GM21576 (cell line): ENCODE measurements around the gene CHI3L1.
"Not testable (repeated sequence)": the region's sequence is repeated elsewhere in the genome, so short reads cannot be mapped to it uniquely, and the experiment has no call there.

Experiments
- ATAC-seq: cut with Tn5 transposase; IDR thresholded peaks from one replicate; pipeline ENCODE4 v1.9.1; 2021; ENCODE audit warnings: mild to moderate bottlenecking, moderate library complexity; ENCODE audit not compliant: unreplicated experiment

CHI3L1 gene

DNA sequence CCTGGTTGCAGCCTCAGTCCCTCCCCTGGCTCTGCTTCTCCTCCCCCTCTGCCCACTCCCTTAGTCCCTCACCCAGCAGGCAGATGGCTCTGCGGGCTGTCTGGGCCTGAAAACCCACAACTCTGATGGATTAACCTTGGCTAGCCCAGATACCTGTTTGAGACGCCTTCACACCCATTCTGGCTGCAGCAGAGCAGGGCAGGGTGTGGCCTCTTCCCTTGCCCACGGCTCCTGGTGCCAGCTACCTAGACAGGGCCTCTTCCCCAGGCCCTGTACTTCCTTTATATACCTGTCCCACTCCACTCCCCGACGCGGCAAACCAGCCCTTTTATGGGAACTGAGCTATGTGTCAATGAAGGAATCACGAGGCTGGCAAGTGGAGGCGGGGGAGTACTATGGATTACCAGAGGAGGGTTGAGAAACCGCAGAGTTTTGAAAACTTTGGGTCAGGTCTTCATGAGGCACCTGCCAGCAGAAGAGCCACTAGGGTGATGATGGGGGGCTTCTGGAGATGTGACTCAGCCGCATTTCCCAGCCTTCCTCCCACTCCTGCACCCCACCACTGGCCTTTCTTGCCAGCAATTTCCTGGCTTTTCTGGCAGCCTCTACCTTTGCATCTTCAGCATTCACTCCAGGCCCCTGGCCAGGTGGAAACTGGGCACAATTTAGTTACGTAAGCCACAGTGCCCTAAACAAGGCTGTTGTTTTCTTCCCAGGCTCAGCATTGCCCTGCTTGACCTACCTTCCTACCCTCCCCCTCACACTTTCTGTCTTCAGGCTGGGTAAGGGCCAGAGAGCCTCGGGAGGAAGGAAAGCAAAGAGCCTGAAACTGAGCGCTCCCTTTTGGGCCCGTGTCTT lies at the start of gene CHI3L1:
Gene CHI3L1, minus strand, starts transcription at position 259 of the 858 bp plus-strand sequence. Its CDS starts 81 bp downstream, at position 178.
- no peak for ATAC-seq

DNA sequence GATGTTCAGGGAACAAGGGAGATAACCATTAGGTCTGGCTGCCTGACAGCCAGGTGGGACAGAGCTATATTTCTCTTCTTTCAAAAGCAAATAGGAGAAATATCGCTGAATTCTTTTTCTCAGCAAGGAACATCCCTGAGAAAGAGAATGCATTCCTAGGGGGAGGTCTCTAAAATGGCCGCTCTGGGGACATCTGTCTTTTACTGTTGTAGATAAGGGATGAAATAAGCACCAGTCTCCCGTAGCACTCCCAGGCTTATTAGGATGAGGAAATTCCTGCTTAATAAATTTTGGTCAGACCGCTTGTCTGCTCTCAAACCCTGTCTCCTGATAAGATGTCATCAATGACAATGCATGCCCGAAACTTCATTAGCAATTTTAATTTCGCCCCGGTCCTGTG lies 48.4 kb upstream of the CHI3L1 start:
- ATAC-seq = not testable (repeated sequence)

DNA sequence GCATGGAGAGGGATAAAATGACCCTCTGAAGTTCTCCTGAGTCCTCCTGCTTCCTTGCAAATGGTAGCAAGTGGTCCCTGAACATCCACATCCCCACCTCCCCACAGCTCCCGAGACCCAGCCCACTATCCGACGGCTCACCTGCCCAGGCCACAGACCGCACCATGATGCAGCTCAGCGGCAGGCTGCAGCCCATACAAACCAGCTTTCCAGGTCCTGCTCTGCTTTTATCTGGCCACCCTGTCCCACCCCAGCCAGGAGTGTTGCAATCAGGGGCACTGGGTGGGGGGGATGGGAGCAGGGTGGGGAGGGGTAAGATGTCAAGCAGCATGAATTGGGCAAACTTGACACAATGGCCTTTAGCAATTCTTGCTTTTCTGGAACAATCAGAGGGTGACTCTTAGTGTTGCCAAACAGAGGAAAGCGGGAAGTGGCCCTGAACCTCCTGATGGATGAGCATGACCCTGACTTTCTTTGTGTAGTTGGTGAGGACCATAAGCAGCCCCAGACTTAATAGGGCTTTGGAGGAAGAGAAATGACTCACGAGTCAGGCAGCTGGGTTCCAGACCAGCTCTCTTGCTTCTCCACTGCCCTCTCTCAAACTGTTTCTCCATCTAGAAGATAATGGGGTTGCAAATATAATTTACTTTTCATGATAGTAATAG lies 43.1 kb upstream of the CHI3L1 start, which contains the start of gene CHIT1:
Gene CHIT1, minus strand, starts transcription at position 203 of the 665 bp plus-strand sequence. Its CDS starts 37 bp downstream, at position 166.
- no peak for ATAC-seq

DNA sequence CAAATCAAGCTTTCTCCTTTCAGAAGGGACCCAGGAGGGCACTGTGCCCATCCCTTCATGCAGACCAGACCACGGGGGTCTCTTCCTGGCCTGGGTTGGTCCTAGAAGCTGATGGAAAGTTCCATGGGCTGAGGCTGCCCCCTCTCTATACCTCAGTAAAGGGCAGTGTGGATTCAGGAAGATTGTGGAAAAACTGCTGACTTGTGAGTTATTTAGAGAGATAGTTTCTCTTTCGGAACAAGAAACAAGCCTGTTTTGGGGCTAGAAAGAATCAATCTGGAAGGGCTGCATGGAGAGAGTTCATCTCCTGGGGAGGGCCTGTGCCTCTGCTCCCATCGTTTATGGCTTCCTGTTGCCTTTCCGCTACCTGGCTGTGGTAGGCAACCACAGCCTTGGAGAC lies 42.2 kb upstream of the CHI3L1 start:
- no peak for ATAC-seq

DNA sequence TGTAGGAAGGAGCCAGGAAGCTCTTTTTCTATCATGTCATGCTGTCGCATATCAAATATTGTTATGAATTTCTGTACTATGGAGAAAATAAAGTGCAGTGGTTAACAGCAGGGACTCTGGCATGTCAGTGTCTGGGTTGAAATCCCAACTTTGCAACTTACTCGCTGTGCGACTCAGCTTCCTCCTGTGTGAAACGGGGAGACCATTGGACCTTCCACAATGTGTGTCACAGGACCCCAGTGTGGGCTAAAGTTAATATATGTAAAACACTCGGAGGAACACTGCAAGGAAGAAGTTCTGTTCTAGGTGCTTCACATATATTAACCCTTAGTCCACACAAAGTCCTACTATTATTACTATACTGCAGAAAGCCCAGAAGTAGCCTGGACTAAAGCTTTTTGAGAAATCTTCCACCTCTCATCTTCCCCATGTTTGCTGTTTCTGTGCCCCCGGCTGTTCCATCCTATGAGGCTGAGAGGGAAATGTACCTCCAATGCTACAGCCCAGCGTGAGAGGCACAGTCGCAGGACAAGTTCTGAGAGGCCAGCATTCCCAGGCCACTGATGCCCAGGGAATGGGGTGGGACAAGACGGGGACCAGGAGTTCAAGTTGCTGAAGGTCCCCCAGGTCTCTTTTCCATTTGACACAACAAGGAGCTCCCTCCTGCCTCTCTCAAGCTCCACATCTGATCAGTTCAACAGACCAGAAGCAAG lies 41.0 kb upstream of the CHI3L1 start:
- no peak for ATAC-seq

DNA sequence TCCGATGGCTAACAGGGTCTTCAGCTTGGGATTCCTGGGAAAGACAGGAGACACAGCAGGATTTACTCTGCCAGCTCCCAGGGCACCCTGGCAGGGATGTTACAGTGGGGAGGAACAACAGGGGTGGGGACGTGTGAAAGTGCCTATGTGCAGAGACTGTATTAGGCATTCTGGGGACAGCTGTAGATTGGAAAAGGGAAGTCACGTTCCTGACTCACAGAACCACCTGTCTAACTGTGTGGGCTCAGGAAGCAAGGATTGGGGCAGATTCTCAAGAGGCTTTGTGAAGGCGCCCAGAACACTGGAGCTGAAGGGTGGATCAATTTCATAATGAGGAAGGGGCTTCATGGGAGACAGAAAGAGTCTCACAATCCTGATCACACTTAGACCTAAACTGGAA lies 38.6 kb upstream of the CHI3L1 start:
- ATAC-seq = no peak

DNA sequence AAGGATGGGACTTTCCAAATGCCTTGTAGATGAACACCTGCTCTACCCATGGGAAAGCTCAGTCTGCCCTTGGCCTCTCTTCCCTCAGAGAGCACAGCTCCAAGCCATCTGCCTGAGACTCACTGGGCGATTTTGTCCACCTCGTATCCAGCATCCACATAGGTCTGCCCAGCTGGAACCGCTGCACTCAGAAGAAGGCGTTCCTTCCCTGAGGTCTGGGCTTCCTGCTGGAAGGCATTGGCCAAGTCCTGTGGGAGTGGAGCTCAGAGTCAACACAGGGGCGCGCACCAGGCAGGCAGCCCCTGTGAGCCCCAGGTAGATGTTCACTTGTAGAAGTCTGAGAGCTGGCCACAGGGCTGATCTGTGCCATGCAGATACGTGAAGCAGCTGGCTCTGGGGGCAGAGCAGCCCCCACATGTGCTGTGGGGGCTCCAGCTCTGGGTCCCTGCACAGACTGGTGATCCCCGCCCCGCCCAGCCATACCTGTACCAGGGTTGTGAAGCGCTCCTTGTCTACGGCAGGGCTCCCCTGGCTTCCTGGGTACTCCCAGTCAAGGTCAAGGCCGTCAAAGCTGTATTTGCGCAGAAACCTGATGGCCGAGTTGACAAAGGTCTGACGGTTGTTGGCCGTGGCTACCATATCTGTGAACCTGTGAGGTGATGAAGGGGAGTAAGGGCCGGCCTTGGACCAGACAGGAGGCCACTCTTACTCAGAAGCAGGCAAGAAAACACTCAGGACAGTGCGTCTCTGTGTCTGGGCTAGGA lies 36.7 kb upstream of the CHI3L1 start:
- ATAC-seq = no peak

DNA sequence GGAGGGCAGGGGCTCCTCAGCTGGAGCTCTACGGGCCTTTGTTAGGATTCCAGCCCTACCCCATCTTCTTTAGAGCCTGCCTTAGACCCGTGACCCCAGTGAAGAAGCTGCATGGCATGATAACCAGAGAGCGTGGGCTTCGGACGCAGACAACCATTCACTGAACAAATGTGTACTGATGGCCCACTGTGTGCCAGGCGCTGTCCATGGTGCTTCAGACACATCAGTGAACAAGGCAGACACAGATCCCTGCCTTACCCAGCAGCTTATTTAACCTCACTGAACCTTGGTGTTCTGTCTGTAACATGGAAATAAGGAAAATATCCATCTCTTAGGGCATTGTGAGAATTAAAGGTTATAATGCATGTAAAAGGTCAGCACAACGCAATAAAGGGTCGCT lies 33.4 kb upstream of the CHI3L1 start:
- no peak for ATAC-seq

DNA sequence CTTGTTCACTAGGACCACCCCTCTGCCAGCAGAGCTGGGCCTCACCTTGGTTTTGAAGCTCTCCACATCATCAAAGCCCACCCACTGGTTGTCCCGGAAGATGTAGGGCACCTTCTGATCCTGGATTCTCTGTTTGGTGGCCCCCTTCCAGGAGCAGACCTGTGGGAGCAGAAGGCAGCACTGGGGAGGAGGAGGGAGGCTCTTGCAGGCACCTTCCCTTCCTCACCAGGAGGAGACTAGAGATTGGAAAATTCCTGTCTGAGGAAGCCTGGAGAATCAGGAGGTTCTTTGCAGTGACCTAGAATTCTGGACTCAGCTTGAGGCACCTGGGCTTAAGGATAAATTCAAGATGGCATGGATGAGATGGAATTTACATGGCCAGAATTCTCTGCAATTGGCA lies 32.7 kb upstream of the CHI3L1 start:
- no peak for ATAC-seq

DNA sequence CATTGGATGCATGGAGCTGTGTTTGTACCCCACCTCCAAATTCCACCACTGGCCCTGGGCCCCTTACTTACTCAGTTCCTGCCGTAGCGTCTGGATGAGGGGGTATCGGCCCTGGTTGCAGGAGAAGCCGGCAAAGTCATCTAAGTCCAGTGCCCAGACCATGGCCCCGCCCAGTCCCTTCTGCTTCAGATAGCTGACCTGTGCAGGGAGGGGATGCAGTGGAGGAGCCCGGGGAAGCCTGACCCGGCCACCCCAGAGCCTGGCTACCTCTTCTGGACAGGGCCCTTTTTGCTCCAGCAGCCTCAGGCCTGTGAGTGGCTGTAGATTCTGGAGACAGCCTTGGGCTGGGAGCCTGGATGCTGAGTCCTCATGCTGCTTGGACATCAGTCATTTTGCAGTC lies 31.2 kb upstream of the CHI3L1 start:
- no peak for ATAC-seq

DNA sequence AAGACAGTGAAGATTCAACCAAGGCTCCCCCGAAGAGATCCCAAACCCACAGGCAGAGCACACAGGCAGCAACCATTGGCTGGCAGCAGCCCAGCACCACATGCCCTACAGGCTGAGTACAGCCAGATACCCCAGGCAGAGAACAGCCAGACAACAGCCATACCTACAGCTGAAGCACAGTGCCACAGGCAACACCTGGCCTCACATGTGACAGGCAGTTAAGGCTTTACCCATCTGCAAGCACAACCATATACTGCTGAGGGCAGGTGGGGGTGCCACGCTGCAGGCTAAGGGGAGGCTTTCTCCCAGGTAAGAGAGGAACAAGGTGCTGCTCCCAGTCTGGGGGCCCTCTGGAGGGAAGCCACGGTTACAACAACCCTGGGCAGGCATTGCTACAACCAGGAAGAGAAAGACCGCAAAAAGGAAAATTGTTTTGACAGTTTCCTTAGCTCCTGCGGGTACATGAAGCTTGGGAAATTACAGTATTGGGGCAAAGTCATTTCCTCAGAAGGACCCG lies 30.7 kb upstream of the CHI3L1 start:
- no peak for ATAC-seq

DNA sequence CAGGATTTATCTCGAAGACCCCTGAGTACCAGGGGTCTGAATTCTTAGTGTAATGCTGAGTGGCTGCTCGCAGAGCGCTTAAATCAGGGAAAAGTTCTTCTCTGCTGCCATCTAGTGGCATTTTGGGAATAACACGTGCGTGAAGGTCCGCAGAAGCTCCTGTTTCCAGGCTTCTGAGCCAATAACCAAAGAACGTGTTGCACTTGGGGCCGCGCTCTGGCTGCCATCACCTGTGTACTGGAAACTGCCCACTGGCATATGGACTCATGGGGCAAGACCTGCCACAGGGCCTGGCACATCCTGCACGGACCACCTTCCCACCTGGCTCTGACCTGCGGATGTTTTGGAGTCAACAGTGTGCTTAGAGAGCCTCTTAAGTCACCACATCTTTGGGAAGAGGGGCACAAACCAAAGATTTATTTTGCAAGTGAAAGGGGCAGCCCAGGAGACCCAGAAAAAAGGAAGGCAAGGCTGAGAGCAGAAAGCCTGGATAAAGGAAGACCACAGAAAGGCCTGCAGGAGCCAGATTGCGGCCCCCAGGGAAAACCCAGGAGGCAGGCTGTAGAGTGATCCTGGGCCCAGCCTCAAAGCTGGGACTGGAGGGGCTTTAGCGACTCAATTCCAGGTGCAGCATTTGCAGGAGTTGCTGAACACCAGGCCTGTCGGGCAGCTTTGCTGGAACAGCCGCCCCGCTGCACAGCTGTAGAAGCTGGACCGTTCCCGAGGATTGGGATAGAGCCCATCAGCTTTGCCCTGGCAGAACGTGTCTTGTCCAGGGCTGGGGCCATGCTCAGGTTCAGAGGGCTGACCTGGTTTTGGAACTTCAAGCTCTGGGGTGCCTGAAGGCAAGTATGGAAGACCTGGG lies 30.0 kb upstream of the CHI3L1 start:
- ATAC-seq = no peak

DNA sequence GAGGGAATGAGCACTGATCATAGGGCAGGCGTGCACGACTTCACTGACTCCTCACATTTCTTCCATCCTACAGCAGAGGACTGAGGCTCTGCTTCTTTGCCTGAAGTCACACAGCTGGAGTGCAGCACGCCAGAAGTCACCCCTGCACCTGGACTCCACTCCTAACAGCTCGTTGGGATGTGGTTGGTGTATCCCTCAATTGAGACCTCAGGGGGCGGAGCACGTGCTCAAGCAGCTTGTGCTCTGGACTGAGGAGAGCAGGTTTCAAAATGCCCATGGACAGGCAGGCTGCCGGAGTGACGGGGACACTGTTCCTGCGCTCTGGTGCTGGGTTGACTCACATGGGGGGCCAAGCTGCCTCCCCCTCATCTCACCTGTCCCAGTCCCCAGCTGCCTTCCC lies 29.1 kb upstream of the CHI3L1 start:
- no peak for ATAC-seq

DNA sequence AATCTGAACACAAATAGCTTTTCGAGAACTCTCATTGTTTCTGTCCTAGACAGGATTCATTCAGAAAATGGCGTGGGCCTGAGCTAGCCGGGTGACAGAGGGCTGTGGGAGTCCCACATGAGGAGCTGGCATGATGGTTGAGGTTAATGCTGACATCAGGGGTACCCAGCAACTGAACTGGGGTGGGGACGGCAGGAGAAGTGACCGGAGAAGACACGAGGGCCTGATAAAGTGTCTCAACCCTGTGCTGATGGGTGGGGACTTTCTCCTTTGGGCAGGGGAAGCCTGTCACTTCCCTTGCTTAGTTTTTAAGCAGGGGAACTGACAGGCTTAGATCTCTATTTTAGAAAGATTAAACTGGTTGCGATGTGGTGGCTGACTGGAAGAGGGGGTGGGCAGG lies 28.4 kb upstream of the CHI3L1 start:
- no peak for ATAC-seq

DNA sequence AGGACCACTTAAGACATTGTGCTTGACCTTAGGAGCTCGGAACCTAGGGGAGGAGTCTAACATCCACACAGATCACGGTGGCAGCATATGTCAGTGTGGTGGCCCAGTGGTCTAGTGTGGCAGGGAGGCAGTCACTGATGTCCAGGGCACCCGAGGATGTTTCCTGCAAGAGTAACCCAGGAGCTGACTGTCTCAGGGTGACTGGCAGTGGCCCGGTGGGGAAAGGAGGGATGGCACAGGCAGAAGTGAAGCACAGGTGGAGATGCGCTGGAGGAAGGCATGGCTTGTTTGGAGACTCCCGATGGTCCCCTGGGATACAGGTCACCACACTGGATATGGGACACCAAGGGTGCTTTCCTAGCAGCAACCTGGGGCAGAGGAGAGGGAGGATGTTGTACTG lies 26.6 kb upstream of the CHI3L1 start:
- ATAC-seq = no peak

DNA sequence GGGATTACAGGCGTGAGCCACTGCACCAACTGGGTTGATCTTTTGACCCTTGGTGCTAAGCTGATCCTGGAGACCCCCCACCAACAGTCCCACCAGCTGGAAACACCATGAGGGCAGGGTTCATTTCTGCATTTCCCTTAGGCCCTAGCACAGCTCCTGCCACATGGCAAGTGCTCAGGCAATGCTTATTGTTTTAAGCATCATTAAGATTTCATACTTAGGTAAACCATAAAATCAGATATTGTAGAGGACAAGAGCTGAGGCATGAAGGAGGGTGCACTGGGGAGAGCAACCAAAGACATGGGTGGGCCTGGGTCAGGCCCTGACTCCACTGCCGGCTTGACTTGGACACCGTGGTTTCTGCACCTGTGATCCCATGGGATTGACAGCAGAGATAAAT lies 25.3 kb upstream of the CHI3L1 start:
- ATAC-seq = no peak

DNA sequence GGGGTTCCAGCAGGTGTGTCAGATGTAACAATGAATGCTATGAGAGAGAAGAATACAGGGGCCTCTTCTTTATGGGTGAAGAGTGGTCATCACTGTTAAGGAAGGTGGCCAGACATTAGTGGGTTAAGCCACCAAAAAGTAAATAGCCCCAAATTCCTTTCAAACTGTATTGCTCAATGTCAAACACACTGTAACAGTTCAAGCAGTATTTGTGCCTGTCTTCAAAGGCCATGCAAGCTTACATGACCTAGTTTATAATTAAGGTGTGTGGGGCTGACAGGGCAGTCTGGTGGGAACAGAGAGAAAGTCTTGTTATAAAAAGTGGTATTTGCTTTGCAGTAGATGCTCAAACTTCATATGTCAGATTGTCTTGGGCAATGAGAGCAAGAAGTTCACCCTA lies 24.5 kb upstream of the CHI3L1 start:
- no peak for ATAC-seq

DNA sequence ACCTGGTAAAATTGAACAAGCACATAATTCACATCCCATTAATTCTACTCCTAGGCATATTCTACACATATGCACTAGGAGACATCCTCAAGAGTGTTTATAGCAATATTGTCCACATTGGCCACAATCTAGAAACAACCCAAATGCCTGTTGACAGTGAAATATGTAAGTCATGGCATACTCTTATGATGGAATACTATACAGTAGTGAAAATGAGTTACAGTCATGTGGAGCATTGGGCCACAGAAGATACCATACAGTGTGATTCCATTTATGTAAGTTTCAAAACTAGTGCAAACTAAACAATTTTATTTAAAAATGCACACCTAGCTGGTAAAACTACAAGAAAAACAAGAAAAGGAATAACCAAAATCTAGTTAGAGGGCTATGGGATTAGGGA lies 23.8 kb upstream of the CHI3L1 start:
- ATAC-seq = no peak

DNA sequence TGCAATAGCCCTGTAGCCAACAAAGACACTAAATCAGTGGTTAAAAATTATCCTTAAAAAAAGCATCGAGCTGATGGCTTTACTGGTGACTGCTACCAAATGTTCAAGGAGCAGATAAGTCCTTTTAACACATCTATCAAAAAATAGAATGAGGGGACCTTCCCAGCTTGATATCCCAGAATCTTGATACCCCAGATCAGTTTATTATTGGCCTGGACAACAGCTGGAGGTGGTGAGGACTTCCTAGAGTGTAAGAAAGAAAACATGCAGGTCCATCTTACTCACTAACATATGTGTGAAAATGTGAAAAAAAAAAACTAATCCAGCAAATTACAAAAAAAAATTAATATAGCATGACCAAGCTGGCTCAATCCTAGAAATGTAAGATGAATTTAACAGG lies 21.7 kb upstream of the CHI3L1 start:
- ATAC-seq = no peak

DNA sequence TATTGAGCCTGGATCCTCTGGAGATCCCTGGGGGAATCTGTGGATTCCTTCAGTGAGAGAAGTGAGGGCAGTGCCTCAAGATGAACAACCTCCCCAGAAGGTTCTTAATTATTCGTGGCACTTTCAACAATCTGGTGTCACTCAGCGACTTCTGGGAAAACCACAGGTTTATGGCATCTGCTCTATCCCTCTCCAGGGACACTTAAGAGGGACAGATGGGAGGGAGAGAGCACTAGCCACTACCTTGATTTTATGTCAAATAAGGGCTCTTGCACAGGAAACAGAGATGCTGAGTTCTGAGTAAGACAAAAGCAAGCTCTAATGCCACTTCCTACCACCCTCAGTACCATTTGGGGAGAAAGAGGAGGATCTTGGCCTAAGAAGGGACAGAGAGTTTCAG lies 21.2 kb upstream of the CHI3L1 start:
- ATAC-seq = no peak
